HTERT RPE-1 (cell line): ENCODE data around the gene DRC3.

Source experiments
- in situ Hi-C: fragments of 300-500 bp; cut with MboI; formaldehyde crosslinking; loops from 4 replicates; pipeline ENCODE4 v1.14.3; 2020; ENCODE audit warnings: low sequenced_read_pairs

The DRC3 gene

GRCh38 chr17:18017958-18018357 is 45.3 kb downstream of the DRC3 start:
- in situ Hi-C loops, result no loop called here

DNA sequence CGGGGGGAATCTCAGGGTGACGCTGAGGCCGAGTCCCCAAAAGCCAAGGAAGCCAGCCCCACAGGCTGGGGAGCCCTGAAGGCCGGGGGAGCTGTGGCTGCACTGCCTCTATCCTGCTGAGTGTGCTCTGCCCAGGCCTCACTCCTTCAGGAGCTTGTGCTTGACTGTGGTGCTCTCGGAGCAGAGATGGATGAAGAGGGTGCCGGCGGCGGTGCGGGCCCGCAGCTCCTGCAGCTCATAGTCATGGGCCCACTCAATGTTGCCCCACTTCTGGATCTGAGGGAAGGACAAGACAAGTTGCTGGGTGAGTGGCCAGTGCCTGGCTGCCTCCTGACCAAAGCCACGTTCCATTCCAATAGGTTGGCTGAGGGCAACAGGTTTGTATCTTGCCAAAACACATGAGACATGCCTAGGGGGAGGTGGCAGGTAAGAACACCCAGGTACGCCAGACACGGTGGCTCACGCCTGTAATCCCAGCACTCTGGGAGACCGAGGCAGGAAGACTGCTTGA is 45.8 kb downstream of the DRC3 start:
- in situ Hi-C loops, result no loop called here

GRCh38 chr17:18019838-18020154 is 47.1 kb downstream of the DRC3 start:
- in situ Hi-C loops, result no loop called here

- in situ Hi-C loops, result no loop called here
Measured at GRCh38 chr17:18020971-18021370, 48.3 kb downstream of the DRC3 start.

- in situ Hi-C loops, result no loop called here
Measured at GRCh38 chr17:18021372-18021771, 48.7 kb downstream of the DRC3 start.

- in situ Hi-C loops, result no loop called here
Measured at GRCh38 chr17:18025241-18025944, 52.7 kb downstream of the DRC3 start.

DNA sequence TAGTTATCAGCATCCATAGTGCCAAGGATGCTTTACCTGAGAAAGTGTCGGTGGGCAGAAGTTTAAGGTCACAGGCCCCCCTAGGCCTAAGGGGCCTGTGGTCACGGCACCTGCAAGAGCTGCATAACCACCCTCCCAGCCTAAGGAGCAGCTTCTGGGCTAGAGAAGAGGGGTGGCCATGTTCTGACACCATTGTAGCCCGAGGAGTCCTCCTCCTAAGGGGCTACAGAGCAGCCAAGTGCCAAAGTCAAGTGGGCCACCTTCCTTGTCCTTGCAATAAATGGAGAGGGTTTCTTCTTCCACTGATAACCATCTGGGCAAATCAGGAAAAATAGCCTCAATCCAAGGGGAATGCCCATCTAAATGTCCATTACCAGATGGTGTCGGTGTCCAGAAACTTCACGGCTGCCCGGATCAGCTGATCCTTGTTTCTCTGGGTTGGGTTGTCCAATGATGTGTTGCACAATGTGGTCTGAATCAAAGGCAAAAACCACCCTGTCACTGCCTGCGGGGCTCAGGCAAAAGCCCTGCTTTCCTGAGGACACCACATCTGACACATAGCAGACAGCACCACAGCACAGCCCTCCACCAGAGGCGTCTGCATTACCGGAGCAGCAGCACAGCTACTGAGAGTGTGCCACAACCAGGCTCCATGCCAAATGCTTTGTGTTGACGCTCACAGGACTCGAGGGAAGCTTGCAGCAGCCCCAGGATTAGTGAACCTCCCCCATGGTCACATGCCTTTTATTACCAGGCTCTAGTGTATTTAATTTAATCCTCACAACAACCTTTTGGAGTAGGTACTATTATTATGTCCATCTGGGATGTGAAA is 53.5 kb downstream of the DRC3 start:
- in situ Hi-C loops, result no loop called here

DNA sequence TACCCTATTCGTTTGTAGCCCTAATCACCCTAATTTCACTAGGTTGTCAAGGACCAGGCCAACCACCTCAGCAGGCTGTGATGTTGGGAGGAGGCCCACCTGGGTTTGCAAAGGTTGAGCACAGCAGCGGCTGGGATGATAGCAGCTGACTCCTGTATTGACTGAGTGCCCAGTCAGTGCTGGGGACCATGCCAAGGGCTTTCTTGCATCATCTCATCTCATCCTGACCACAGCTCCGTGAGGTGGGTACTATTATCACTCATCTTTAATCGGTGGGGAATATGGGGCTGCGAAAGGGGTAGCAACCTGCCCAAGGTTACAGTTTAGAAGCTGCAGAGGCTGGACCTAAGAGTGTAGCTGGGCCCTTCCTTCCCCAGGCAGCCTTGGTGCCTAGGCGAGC is 54.6 kb downstream of the DRC3 start:
- in situ Hi-C loops, result no loop called here

- in situ Hi-C loops, result no loop called here
Measured at GRCh38 chr17:18028114-18028951, 55.7 kb downstream of the DRC3 start.

GRCh38 chr17:18028952-18029540 is 56.4 kb downstream of the DRC3 start:
- in situ Hi-C loops, result no loop called here

GRCh38 chr17:18031955-18032354 is 59.3 kb downstream of the DRC3 start:
- in situ Hi-C loops, result no loop called here

DNA sequence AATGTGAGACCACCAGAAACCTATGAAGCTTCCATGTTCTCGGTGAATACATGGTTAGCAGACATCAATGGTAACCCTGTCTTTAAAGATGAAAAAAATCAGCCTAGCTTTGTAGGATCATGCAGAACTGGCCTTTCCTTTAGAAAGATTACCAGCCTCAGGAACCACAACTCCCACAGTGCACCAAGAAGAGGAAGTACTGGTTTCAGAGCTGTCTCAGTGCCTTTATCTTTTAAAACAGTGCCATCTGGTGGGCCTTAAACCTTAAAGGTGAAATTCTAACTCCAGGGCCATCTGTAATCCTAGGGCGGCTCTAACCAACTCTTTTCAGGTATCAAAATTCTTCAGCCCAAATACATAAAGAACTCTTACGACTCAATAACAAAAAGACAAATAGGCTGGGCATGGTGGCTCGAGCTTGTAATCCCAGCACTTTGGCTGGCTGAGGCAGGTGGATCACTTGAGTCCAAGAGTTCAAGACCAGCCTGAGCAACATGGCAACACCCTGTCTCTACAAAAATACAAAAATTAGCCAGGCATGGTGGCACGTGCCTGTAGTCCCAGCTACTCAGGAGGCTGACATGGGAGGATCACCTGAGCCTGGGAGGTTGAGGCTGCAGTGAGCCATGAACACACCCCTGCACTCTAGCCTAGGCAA is 60.9 kb downstream of the DRC3 start:
- in situ Hi-C loops, result no loop called here

- in situ Hi-C loops, result no loop called here
Measured at GRCh38 chr17:18035704-18036103, 63.0 kb downstream of the DRC3 start.

GRCh38 chr17:18037486-18037885 is 64.8 kb downstream of the DRC3 start:
- in situ Hi-C loops, result no loop called here

DNA sequence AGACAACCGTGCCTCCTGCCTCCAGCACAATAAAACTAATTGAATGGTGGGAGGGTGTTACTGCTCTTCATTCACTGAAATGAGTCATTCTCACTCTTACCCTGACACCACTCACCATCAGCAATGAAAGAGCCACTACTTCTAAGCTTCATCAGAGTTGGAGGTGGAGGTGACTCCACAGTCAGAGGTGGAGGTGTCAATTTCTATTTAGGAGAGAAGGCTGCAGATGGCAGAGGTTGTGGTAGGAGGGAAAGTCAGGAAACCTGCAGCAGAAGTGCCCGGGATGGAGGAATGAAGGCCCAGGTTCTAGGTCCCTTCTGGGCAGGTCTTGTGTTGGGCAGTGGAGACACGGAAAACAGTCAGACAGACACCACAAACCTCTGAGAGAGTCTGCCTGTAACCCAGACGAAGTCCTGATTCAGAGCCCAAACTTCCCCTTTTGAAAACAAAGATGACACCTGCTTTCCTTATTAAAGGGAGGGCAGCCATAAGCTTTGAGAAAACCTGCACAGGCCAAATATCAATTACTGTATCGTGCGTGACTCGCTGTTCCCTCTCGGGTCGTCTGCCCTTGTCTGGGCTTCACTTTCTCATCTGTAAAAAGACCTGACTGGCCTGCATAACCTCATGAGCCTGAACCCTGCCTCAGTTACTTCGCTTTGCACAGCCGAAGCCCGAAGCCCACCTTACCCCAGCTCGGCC is 65.6 kb downstream of the DRC3 start:
- in situ Hi-C loops, result no loop called here

DNA sequence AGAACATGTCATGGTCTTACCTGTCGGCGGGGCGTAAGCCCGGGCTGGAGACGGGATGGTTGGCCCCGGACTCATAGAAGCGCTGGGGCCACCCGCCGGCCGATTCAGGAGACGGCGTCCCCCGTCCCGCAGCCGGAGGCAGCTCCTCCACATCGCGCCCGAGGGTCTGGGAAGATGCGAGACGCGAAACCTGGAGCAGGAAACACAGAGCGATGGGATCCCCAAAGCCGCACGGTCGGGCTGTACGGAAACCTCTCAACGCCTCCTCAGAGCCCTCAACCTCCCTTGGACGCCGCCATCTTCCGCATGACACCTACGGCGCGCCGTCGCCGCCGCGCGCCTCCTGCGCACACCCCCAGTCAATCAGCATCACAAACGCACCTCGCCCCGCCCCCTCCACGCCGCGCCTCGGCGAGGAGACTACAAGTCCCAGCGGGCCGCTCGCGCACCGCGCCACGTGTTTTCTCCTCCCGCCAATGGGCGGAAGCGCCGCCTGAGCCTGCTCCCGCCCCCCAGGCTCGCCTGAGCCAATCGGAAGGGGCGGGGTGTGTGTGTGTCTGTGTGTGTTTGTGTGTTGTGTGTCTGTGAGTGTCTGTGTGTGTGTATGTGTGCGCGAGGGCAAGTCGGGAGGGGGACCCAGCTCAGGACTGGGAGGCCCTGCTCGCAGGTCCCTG is 66.3 kb downstream of the DRC3 start, which contains the start of the genes ATPAF2 and GID4:
Gene ATPAF2 (minus strand): TSS at position 308 of the 674 bp plus-strand sequence. CDS start 155 bp downstream, at position 153.
Gene GID4 (plus strand): TSS at position 548 of the 674 bp plus-strand sequence. CDS start 57 bp downstream, at position 605.
- in situ Hi-C loops, result no loop called here

DNA sequence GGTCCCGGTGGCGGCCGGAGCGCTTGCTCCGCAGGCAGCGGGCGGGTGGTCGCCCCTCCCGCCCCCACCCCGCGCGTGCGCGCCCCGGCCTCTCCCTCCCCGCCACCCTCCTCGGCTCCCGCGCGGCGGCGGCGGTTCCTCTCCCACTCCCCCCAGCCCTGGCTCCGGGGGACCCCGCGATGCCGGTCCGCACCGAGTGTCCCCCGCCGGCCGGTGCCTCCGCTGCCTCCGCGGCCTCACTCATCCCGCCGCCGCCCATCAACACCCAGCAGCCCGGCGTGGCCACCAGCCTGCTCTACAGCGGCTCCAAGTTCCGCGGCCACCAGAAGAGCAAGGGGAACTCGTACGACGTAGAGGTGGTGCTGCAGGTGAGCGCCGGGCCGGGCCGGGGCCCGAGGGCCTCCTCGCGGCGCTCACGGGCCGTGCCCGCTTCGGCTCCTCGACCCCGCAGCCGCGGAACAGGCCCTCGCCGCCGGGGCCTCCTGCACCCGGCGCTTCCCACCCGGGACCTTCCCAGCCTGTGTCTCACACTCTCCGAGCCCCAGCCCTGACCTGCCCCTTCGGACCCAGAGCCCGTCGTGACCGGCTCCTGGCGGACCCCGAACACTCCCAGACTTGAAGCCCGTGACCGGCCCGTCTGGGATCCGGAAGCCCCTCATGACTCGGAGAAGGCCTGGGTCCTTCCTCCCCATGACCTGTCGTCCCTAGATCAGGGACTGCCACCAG is 67.0 kb downstream of the DRC3 start:
- in situ Hi-C loops, result no loop called here

DNA sequence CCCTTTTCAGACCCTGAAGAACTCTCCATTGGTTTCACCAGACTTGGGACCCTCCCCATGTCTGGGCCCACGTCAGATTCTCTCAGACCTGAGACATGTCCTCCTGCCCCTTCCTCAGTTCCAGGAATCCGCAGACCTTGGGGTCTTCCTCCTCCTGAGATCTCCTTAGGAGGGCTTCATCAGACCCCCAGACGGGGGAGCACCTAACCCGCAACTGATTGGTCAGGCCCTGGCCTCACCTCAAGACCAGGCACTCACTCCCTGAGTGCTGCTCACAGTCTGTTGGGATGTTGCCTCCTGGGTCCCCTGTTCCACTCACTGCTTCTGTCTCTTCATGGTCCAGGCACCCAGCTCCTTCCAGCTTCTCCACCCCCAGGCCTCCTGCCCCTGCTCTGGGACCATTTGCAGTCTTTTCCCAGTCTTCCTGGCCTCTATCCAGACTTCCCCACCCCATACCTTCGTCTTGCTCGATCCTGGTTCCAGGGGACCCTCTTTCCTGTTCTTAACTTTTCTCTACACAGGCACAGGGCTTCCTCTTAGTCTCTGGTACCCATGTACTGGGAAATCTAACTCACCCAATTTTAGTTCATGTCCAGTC is 67.7 kb downstream of the DRC3 start:
- in situ Hi-C loops, result no loop called here
